Caco-2 (cell line): ENCODE data around the gene GPR32. TPM values are rescaled to one million over a fixed set of nuclear protein-coding genes. Genes with fewer than 3 reads are reported as not detected.

Experiments
- BruUV-seq: library from RNA; stranded (reverse); fragments of 400-500 nt; replicated peaks from 2 replicates; lab custom pipeline; 2021; lab: Mats Ljungman, UMichigan
- CTCF ChIA-PET: fragments of 300-600 bp; sonication (Branson Sonifier 250); formaldehyde crosslinking; loops from one replicate; lab custom pipeline; 2022; ENCODE audit warnings: antibody characterized with exemption; lab: Charles Lee
- POLR2A ChIA-PET: fragments of 300-600 bp; sonication (Branson Sonifier 250); formaldehyde crosslinking; loops from one replicate; lab custom pipeline; 2022; ENCODE audit warnings: antibody characterized with exemption; lab: Charles Lee
- DNase-seq, 2 experiments: peaks; one replicate each; pipeline versions ENCODE4 v3.0.0 to v3.0.0-alpha.2; 2020 to 2022
- H3K27me3 ChIP-seq: replicated peaks from 2 replicates; pipeline ENCODE4 v1.6.0; 2011; ENCODE audit warnings: low read length; ENCODE audit not compliant: control insufficient read depth, insufficient read depth
- H3K36me3 ChIP-seq: 2 replicates; pipeline ENCODE4 v1.5.1; 2011; ENCODE audit warnings: low read length; ENCODE audit not compliant: control insufficient read depth, insufficient read depth
- H3K4me1 ChIP-seq: fragments of 250-450 bp; sonication (Bioruptor Pico); 2 replicates; pipeline ENCODE4 v1.5.1; 2020; ENCODE audit warnings: mild to moderate bottlenecking
- H3K4me3 ChIP-seq: 2 replicates; pipeline ENCODE4 v1.5.1; 2011; ENCODE audit warnings: low read depth, mild to moderate bottlenecking, control low read depth, low read length
- H3K9me3 ChIP-seq: fragments of 250-450 bp; sonication (Bioruptor Pico); 2 replicates; pipeline ENCODE4 v1.5.1; 2020; ENCODE audit warnings: mild to moderate bottlenecking, moderate library complexity
- H3K27ac Mint-ChIP-seq: one replicate; pipeline ENCODE4 v1.8.0; 2022; ENCODE audit warnings: mixed read lengths; ENCODE audit not compliant: unreplicated experiment
- H3K27me3 Mint-ChIP-seq: one replicate; pipeline ENCODE4 v1.8.0; 2022; ENCODE audit warnings: mixed read lengths; ENCODE audit not compliant: insufficient read depth, unreplicated experiment
- H3K36me3 Mint-ChIP-seq: one replicate; pipeline ENCODE4 v1.8.0; 2022; ENCODE audit warnings: mild to moderate bottlenecking, mixed read lengths; ENCODE audit not compliant: insufficient read depth, unreplicated experiment
- H3K4me1 Mint-ChIP-seq: one replicate; pipeline ENCODE4 v1.8.0; 2022; ENCODE audit warnings: low read depth, mixed read lengths; ENCODE audit not compliant: unreplicated experiment
- H3K4me3 Mint-ChIP-seq: one replicate; pipeline ENCODE4 v1.8.0; 2022; ENCODE audit warnings: mild to moderate bottlenecking, moderate library complexity, mixed read lengths; ENCODE audit not compliant: unreplicated experiment
- H3K9me3 Mint-ChIP-seq: one replicate; pipeline ENCODE4 v1.8.0; 2022; ENCODE audit warnings: mixed read lengths; ENCODE audit not compliant: unreplicated experiment
- intact Hi-C: fragments of 100-400 bp; cut with micrococcal nuclease; formaldehyde crosslinking; loops from one replicate; pipeline ENCODE4 v1.10.0; 2022; ENCODE audit not compliant: unreplicated experiment
- total RNA-seq: library from RNA; stranded (reverse); gene quantifications from 2 replicates; pipeline ENCODE4 v1.2.3, GENCODE V29; 2022
- TF ChIP-seq, protein P1 (sequence below), 2 experiments: fragments of 200-600 bp in 1 of 2; IDR thresholded peaks; 1 replicate in 1 of 2; 2 replicates in 1 of 2; pipeline versions ENCODE4 v1.5.1 to v1.8.0; 2011 to 2022; ENCODE audit warnings: antibody characterized with exemption in 1 of 2, control low read depth in 1 of 2, inconsistent platforms in 1 of 2, low read depth in 1 of 2, low read length in 1 of 2, mild to moderate bottlenecking in 1 of 2, moderate library complexity in 1 of 2; ENCODE audit not compliant: insufficient read depth in 1 of 2, severe bottlenecking in 1 of 2, unreplicated experiment in 1 of 2

Gene GPR32
- total RNA-seq, 1 experiment from 2014 or later: not detected

DNA sequence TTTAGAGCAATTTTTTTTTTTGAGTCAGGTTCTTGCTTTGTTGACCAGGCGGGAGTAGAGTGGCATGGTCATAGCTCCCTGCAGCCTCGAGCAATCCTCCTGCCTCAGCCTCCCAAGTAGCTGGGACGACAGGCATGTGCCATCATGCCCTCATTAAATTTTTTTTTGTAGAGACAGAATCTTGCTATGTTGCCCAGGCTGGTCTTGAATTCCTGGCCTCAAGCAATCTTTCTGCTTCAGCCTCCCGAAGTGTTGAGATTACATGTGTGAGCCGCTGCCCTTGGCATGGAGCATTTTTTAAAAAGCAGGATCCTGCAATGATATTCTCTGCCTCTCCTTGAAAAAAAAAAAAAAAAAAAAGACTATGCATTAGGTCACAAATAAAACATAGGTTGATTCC, 5.9 kb downstream of the GPR32 start:
- ChIA-PET POLR2A (no interaction called here), CTCF (no interaction called here)
- DNase-seq: no peak
- H3K27me3 ChIP-seq: no peaks in the 10 kb centered on the region
- H3K4me3 ChIP-seq: no peak overlapping the region
- H3K36me3 ChIP-seq: no peaks in the 10 kb centered on the region
- H3K27ac Mint-ChIP-seq: no peak overlapping the region
- TF ChIP-seq, protein P1, sequence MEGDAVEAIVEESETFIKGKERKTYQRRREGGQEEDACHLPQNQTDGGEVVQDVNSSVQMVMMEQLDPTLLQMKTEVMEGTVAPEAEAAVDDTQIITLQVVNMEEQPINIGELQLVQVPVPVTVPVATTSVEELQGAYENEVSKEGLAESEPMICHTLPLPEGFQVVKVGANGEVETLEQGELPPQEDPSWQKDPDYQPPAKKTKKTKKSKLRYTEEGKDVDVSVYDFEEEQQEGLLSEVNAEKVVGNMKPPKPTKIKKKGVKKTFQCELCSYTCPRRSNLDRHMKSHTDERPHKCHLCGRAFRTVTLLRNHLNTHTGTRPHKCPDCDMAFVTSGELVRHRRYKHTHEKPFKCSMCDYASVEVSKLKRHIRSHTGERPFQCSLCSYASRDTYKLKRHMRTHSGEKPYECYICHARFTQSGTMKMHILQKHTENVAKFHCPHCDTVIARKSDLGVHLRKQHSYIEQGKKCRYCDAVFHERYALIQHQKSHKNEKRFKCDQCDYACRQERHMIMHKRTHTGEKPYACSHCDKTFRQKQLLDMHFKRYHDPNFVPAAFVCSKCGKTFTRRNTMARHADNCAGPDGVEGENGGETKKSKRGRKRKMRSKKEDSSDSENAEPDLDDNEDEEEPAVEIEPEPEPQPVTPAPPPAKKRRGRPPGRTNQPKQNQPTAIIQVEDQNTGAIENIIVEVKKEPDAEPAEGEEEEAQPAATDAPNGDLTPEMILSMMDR (IDR thresholded peaks at IDR 0.05; ENCODE audit: insufficient read depth in 1 of 2, low read depth in 1 of 2, low read length in 1 of 2, severe bottlenecking in 1 of 2, unreplicated experiment in 1 of 2): no peak
- BruUV-seq: no TSS peak
- H3K9me3 Mint-ChIP-seq: no peaks in the 10 kb centered on the region
- H3K36me3 Mint-ChIP-seq: peaks cover 6% of the 10 kb centered on the region
- intact Hi-C loops: no loop called here
- peaks cover 26% of the 10 kb centered on the region for H3K27me3 Mint-ChIP-seq
- peaks cover 7% of the 10 kb centered on the region; the same call in 1 of the 2 replicates for H3K4me1 ChIP-seq
- no peak overlapping the region for H3K4me3 Mint-ChIP-seq
- no peaks in the 10 kb centered on the region for H3K4me1 Mint-ChIP-seq
- 0 out of 2 replicates have a peak, but pooled peaks cover 4% of the 10 kb centered on the region for H3K9me3 ChIP-seq

DNA sequence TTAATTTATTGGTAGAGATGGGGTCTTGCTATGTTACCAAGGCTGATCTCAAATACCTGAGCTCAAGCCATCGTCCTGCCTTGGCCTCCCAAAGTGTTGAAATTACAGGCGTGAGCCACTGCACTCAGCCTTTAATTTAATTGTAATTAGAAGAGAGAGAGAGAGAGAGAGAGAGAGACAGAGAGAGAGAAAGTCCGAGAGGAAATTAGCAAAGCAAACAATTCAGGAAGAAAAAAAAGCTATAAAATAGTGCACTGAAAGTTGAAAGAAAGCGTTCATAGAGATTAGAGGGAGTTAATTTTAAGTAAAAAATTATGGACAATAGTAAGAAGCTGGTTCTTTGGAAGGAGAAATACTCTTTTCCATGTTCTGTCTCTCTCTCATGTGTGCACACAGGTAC, 7.0 kb downstream of the GPR32 start:
- no peak overlapping the region for H3K4me3 Mint-ChIP-seq
- Histone ChIP-seq H3K36me3 (no peaks in the 10 kb centered on the region), H3K9me3 (0 out of 2 replicates have a peak, but pooled peaks cover 4% of the 10 kb centered on the region), H3K4me3 (no peak overlapping the region), H3K4me1 (peaks cover 7% of the 10 kb centered on the region; the same call in 1 of the 2 replicates), H3K27me3 (no peaks in the 10 kb centered on the region)
- intact Hi-C loops: no loop called here
- H3K36me3 Mint-ChIP-seq: peaks cover 6% of the 10 kb centered on the region
- BruUV-seq: no TSS peak
- peaks cover 26% of the 10 kb centered on the region for H3K27me3 Mint-ChIP-seq
- H3K4me1 Mint-ChIP-seq: no peaks in the 10 kb centered on the region
- DNase-seq: no peak
- CTCF ChIA-PET: no interaction called here
- TF ChIP-seq, protein P1 (IDR thresholded peaks at IDR 0.05; ENCODE audit: insufficient read depth in 1 of 2, low read depth in 1 of 2, low read length in 1 of 2, severe bottlenecking in 1 of 2, unreplicated experiment in 1 of 2): no peak
- H3K27ac Mint-ChIP-seq: no peak overlapping the region
- POLR2A ChIA-PET: no interaction called here
- no peaks in the 10 kb centered on the region for H3K9me3 Mint-ChIP-seq

DNA sequence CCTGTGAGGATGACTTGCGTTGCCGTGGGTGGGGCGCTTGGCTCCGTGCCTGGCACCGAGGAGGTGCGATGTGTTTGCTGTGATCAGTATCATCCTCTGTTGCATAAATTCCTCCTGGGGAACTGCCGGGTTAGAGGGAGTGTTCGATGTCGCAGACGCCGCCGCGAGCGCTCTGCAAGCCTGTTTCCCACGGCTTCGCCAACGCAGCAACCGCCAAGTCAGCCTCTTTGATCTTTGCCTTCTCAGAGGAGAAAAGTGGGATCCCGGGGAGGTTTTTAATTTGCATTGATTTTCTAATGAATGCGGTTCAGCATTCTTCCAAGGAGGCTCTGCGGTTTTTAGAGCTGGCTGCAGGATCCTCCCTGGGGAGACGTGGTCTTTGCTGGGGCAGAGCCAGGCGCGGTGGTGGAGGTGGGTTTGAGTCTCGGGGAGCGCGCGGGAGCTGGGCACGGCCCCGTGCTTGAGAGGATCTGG, 7.6 kb downstream of the GPR32 start:
- Histone ChIP-seq H3K36me3 (no peaks in the 10 kb centered on the region), H3K27me3 (no peaks in the 10 kb centered on the region), H3K4me3 (no peak overlapping the region), H3K4me1 (peaks cover 7% of the 10 kb centered on the region; the same call in 1 of the 2 replicates), H3K9me3 (0 out of 2 replicates have a peak, but pooled peaks cover 4% of the 10 kb centered on the region)
- intact Hi-C loops: loop anchor here (1.0 kb wide), 1 partner anchor 73 kb away; no protein-coding TSS in a partner anchor
- BruUV-seq: no TSS peak
- TF ChIP-seq, protein P1 (IDR thresholded peaks at IDR 0.05; ENCODE audit: insufficient read depth in 1 of 2, low read depth in 1 of 2, low read length in 1 of 2, severe bottlenecking in 1 of 2, unreplicated experiment in 1 of 2): no peak
- POLR2A ChIA-PET: no interaction called here
- no peak for DNase-seq
- Mint-ChIP-seq H3K4me1 (no peaks in the 10 kb centered on the region), H3K36me3 (peaks cover 6% of the 10 kb centered on the region), H3K4me3 (no peak overlapping the region), H3K27me3 (peaks cover 30% of the 10 kb centered on the region), H3K27ac (no peak overlapping the region), H3K9me3 (no peaks in the 10 kb centered on the region)
- CTCF ChIA-PET: no interaction called here
